HepG2 (cell line): Measurements from ENCODE around the gene NEDD4L. TPM values are rescaled to one million over a fixed set of nuclear protein-coding genes. Genes with fewer than 3 reads are reported as not detected.
A peak's percentile ranks its signal among the peaks of the same experiment; 100 is the strongest.

Source experiments
- ATAC-seq: fragments of 200-7000 bp; cut with Tn5 transposase; 3 replicates; pipeline ENCODE4 v1.9.1; 2020; ENCODE audit warnings: mild to moderate bottlenecking, moderate library complexity
- BruUV-seq: library from RNA; stranded (reverse); fragments of 400-500 nt; replicated peaks from 2 replicates; lab custom pipeline; 2021; lab: Mats Ljungman, UMichigan
- CTCF ChIA-PET: fragments of 300-600 bp; formaldehyde crosslinking; extraction: SDS; loops from one replicate; lab custom pipeline; 2021; ENCODE audit warnings: low total read pairs, inconsistent platforms, low intra/inter-chr PET ratio; lab: Yijun Ruan, JAX
- POLR2A ChIA-PET: fragments of 350-600 bp; sonication (Branson Sonifier 250); formaldehyde crosslinking; loops from one replicate; lab custom pipeline; 2020; ENCODE audit warnings: antibody characterized with exemption, inconsistent platforms; lab: Yijun Ruan, JAX
- DNase-seq: peaks from one replicate; pipeline ENCODE4 v3.0.0-alpha.2; 2015; ENCODE audit warnings: low spot score
- FAIRE-seq: peaks from 3 replicates; lab custom pipeline; 2011; peaks lifted over from hg19 to GRCh38; lab: Jason Lieb, UNC
- H2AFZ ChIP-seq: one replicate; pipeline ENCODE4 v1.6.1; 2011; ENCODE audit warnings: low read length, inconsistent platforms
- H3K27ac ChIP-seq: fragments of 300-600 bp; 3 replicates; pipeline ENCODE4 v1.8.0; 2011; ENCODE audit warnings: mixed run types, mild to moderate bottlenecking, mixed read lengths, low read length, inconsistent platforms; ENCODE audit not compliant: insufficient read depth; ENCODE audit errors: extremely low read length
- H3K27me3 ChIP-seq, 2 experiments: fragments of 200-600 bp in 1 of 2; 2 replicates in 1 of 2; 3 replicates in 1 of 2; pipeline versions ENCODE4 v1.6.0 to v1.8.0; 2011; ENCODE audit warnings: low read length in 2 of 2, mild to moderate bottlenecking in 2 of 2, moderate library complexity in 2 of 2, inconsistent platforms in 1 of 2; ENCODE audit not compliant: insufficient read depth in 2 of 2, control insufficient read depth in 1 of 2
- H3K36me3 ChIP-seq, 2 experiments: fragments of 200-600 bp in 1 of 2; replicated peaks in 1 of 2; 2 replicates in 1 of 2; 3 replicates in 1 of 2; pipeline versions ENCODE4 v1.5.1 to v1.8.0; 2011; ENCODE audit warnings: low read length in 2 of 2, inconsistent platforms in 1 of 2; ENCODE audit not compliant: insufficient read depth in 2 of 2, control insufficient read depth in 1 of 2
- H3K4me1 ChIP-seq: 2 replicates; pipeline ENCODE4 v1.5.1; 2012; ENCODE audit warnings: low read length, inconsistent platforms; ENCODE audit not compliant: insufficient read depth
- H3K4me2 ChIP-seq: 2 replicates; pipeline ENCODE4 v1.6.0; 2011; ENCODE audit warnings: low read depth, low read length, inconsistent platforms
- H3K4me3 ChIP-seq, 3 experiments: fragments of 200-600 bp in 1 of 3; sonication (generic), shearing (Covaris generic) in 1 of 3; replicated peaks in 1 of 3; 2 replicates each; pipeline ENCODE4 v1.5.1; 2011 to 2016; ENCODE audit warnings: low read length in 3 of 3, inconsistent platforms in 2 of 3, low read depth in 2 of 3, mild to moderate bottlenecking in 2 of 3, control low read depth in 1 of 3, mixed read lengths in 1 of 3; ENCODE audit not compliant: insufficient read depth in 1 of 3
- H3K79me2 ChIP-seq: one replicate; pipeline ENCODE4 v1.6.1; 2011; ENCODE audit warnings: low read length, inconsistent platforms; ENCODE audit not compliant: insufficient read depth
- H3K9ac ChIP-seq: 2 replicates; pipeline ENCODE4 v1.6.0; 2011; ENCODE audit warnings: mild to moderate bottlenecking, low read depth, low read length, inconsistent platforms; ENCODE audit not compliant: insufficient read depth
- H3K9me3 ChIP-seq: 2 replicates; pipeline ENCODE4 v1.5.1; 2012; ENCODE audit warnings: mild to moderate bottlenecking, low read length
- H4K20me1 ChIP-seq: 2 replicates; pipeline ENCODE4 v1.6.0; 2011; ENCODE audit warnings: inconsistent platforms, mild to moderate bottlenecking, low read length, moderate library complexity; ENCODE audit not compliant: insufficient read depth
- CTCF ChIP-seq: sonication (generic); formaldehyde crosslinking; IDR thresholded peaks from 2 replicates; pipeline ENCODE4 v1.5.0; 2020; ENCODE audit warnings: mild to moderate bottlenecking, missing genetic modification reagents, moderate library complexity
- LCORL ChIP-seq, 2 experiments: fragments of 450-650 bp in 1 of 2; sonication (generic) in 1 of 2; formaldehyde crosslinking in 1 of 2; IDR thresholded peaks; 2 replicates each; pipeline versions ENCODE4 v1.5.0 to v1.6.1; 2017 to 2020; ENCODE audit warnings: antibody characterized with exemption in 1 of 2, missing genetic modification reagents in 1 of 2
- NRL ChIP-seq: sonication (generic); formaldehyde crosslinking; IDR thresholded peaks from 2 replicates; pipeline ENCODE4 v1.5.0; 2020; ENCODE audit warnings: missing genetic modification reagents, mild to moderate bottlenecking, moderate library complexity, borderline replicate concordance
- SMC3 ChIP-seq: IDR thresholded peaks from 2 replicates; pipeline ENCODE4 v1.6.1; 2011; ENCODE audit warnings: low read length, improper control_type of control experiment
- STAG1 ChIP-seq: sonication (generic); formaldehyde crosslinking; IDR thresholded peaks from 2 replicates; pipeline ENCODE4 v1.4.0; 2020; ENCODE audit warnings: missing genetic modification reagents
- ZNF740 ChIP-seq: sonication (generic); formaldehyde crosslinking; IDR thresholded peaks from 2 replicates; pipeline ENCODE4 v1.4.0; 2020; ENCODE audit warnings: missing genetic modification reagents
- WGBS: methylation state at CpG from one replicate; pipeline ENCODE4 v1.1.6; 2017; ENCODE audit warnings: low lambda C conversion rate; 5-methylcytosine and 5-hydroxymethylcytosine counted together
- in situ Hi-C: cut with HindIII; loops from 2 replicates; pipeline ENCODE4 v1.10.0; 2017; ENCODE audit warnings: low pct_unique_long_range_greater_than_20kb; ENCODE audit not compliant: extremely low pct_ligation_motif_present
- intact Hi-C: fragments of 100-400 bp; cut with micrococcal nuclease; formaldehyde crosslinking; loops from one replicate; pipeline ENCODE4 v1.10.0; 2022; ENCODE audit not compliant: unreplicated experiment
- polyA plus RNA-seq, 8 experiments: library from polyadenylated mRNA; depleted of rRNA in 3 of 8; stranded (reverse) in 7 of 8; unstranded in 1 of 8; fragments of >200 nt; fragmentation: Illumina TruSeq in 4 of 8; extraction: Trizol in 4 of 8; gene quantifications; 2 replicates each; pipeline versions ENCODE4 v1.2.1 to v1.2.3, GENCODE V29; 2011 to 2016; ENCODE audit warnings: low read depth in 4 of 8, missing spikeins in 1 of 8, mixed read lengths in 1 of 8; ENCODE audit not compliant: insufficient read depth in 1 of 8
- total RNA-seq, 5 experiments: library from RNA; depleted of rRNA; stranded (reverse); fragments of >200 nt; fragmentation: Illumina TruSeq; extraction: Trizol; gene quantifications; 2 replicates each; pipeline ENCODE4 v1.2.3, GENCODE V29; 2016; ENCODE audit warnings: low read depth in 1 of 5
- TF ChIP-seq, protein P1 (sequence below): IDR thresholded peaks from 2 replicates; pipeline ENCODE4 v1.6.1; 2012; ENCODE audit warnings: low read depth, low read length, improper control_type of control experiment
- TF ChIP-seq, protein P2 (sequence below): sonication (generic); formaldehyde crosslinking; IDR thresholded peaks from 2 replicates; pipeline ENCODE4 v1.4.0; 2020; ENCODE audit warnings: missing genetic modification reagents

Gene NEDD4L
- total and polyA plus RNA-seq, 2 of the 13 experiments (the other 11 are each of a cell fraction or from before 2014, with no cell fraction given) = 168 to 390 TPM

GRCh38 chr18:58180172-58180571 lies 136.1 kb downstream of the NEDD4L start:
- CTCF ChIA-PET = interaction anchor here (1.5 to 1.9 kb wide), 2 partner anchors 137 to 298 kb away, joined by 4 to 5 read pairs; partner anchors contain the start of gene NEDD4L
- H3K4me1 ChIP-seq = peaks cover 31% of the 10 kb centered on the region

DNA sequence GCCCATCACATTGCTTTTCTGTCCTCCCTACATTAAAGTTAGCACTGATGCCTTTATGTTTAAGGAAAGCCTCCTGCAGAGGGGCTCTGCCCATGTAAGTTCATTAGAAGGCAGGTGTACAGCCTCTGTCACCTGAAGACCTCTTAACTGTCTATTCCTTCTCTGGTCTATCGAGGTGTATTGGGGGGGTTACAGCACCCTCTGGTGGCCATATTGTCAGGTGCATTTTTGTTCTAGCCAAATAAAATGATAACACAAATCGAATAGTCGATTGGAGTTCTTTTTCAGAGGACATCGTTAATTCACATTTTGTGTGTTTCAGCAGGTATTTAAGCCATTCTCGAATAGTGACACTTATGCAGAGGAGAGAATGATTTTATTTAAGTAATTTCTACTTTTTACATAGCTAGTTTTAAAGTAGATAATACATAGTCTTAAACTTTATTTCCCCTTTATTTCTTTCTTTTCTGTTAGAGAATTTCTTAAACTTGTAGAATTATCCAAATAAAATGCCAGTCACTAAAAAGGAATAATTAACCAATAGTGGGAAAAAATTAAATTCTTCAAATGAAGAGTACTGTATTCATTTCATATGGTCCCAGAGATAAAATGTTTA lies 136.8 kb downstream of the NEDD4L start:
- Histone ChIP-seq H3K4me3 (no peak overlapping the region), H4K20me1 (no peaks in the 10 kb centered on the region), H3K9ac (no peak overlapping the region), H3K4me1 (peaks cover 25% of the 10 kb centered on the region), H3K79me2 (peaks cover 4% of the 10 kb centered on the region), H3K27me3 (no peaks in the 10 kb centered on the region), H3K9me3 (no peaks in the 10 kb centered on the region), H3K27ac (no peak overlapping the region), H2AFZ (no peak overlapping the region), H3K4me2 (no peak overlapping the region), H3K36me3 (no peaks in the 10 kb centered on the region; a peak in 1 of 5 replicates)
- BruUV-seq = no TSS peak
- CTCF ChIA-PET = interaction anchor here (1.5 to 1.9 kb wide), 2 partner anchors 137 to 298 kb away, joined by 4 to 5 read pairs; partner anchors contain the start of gene NEDD4L
- DNase-seq = peak; percentile 37
- 14% methylated on average over 5 of the region's 5 CpGs for WGBS
- intact Hi-C loops (loop anchor here (1.0 to 5.0 kb wide), 3 partner anchors 54 to 299 kb away; no protein-coding TSS in a partner anchor), in situ Hi-C loops (no loop called here)
- POLR2A ChIA-PET = no interaction called here
- TF ChIP-seq, protein P1, sequence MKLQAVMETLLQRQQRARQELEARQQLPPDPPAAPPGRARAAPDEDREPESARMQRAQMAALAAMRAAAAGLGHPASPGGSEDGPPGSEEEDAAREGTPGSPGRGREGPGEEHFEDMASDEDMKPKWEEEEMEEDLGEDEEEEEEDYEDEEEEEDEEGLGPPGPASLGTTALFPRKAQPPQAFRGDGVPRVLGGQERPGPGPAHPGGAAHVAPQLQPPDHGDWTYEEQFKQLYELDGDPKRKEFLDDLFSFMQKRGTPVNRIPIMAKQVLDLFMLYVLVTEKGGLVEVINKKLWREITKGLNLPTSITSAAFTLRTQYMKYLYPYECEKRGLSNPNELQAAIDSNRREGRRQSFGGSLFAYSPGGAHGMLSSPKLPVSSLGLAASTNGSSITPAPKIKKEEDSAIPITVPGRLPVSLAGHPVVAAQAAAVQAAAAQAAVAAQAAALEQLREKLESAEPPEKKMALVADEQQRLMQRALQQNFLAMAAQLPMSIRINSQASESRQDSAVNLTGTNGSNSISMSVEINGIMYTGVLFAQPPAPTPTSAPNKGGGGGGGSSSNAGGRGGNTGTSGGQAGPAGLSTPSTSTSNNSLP = peak; percentile 42; the same call in 1 of the 2 replicates
- TF ChIP-seq STAG1 (CRISPR knock-in tag) (peak; percentile 65), ZNF740 (peak; percentile 75; the same call in 1 of the 2 replicates), CTCF (peak; percentile 68), SMC3 (peak; percentile 64), LCORL (IDR thresholded peaks at IDR 0.05) (no peak), LCORL (CRISPR knock-in tag; IDR thresholded peaks at IDR 0.05) (no peak)
- no peak for FAIRE-seq
- no peak; the same call in 2 of the 3 replicates for ATAC-seq

More at GRCh38 chr18:58180172-58180571, 136.1 kb downstream of the NEDD4L start:
- Histone ChIP-seq H2AFZ (no peak overlapping the region), H3K4me3 (no peak overlapping the region), H3K79me2 (peaks cover 4% of the 10 kb centered on the region), H3K9me3 (no peaks in the 10 kb centered on the region), H3K36me3 (no peaks in the 10 kb centered on the region; a peak in 1 of 5 replicates), H3K4me2 (no peak overlapping the region), H3K9ac (no peak overlapping the region), H3K27ac (no peak overlapping the region), H3K27me3 (no peaks in the 10 kb centered on the region), H4K20me1 (no peaks in the 10 kb centered on the region)
- POLR2A ChIA-PET = no interaction called here
- DNase-seq (no peak), ATAC-seq (no peak), FAIRE-seq (no peak)
- WGBS = 93% methylated on average over 15 of the region's 16 CpGs
- BruUV-seq = no TSS peak
- TF ChIP-seq NRL (CRISPR knock-in tag) = no peak
- TF ChIP-seq, protein P2, sequence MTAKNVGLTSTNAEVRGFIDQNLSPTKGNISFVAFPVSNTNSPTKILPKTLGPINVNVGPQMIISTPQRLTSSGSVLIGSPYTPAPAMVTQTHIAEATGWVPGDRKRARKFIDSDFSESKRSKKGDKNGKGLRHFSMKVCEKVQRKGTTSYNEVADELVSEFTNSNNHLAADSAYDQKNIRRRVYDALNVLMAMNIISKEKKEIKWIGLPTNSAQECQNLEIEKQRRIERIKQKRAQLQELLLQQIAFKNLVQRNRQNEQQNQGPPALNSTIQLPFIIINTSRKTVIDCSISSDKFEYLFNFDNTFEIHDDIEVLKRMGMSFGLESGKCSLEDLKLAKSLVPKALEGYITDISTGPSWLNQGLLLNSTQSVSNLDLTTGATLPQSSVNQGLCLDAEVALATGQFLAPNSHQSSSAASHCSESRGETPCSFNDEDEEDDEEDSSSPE (CRISPR knock-in tag) = no peak
- intact Hi-C loops (loop anchor here (1.0 to 5.0 kb wide), 3 partner anchors 53 to 298 kb away; no protein-coding TSS in a partner anchor), in situ Hi-C loops (no loop called here)
